Stimulated activated CD8-positive, alpha-beta memory T cell treated with anti-CD3 and anti-CD28 coated beads, Interleukin-4, amount 100 ng/mL, for 48 hours (primary cell): ENCODE measurements around the gene TRIM2.

Experiments
- DNase-seq: peaks from one replicate; pipeline ENCODE4 v3.0.0-alpha.2; 2020

The TRIM2 gene

GRCh38 chr4:153290134-153290533 lies 85.9 kb downstream of the TRIM2 start:
- no peak for DNase-seq

- DNase-seq: no peak
Measured at GRCh38 chr4:153291562-153291961, 87.3 kb downstream of the TRIM2 start.

- no peak for DNase-seq
Measured at GRCh38 chr4:153292897-153293741, 88.9 kb downstream of the TRIM2 start.

- DNase-seq: no peak
Measured at GRCh38 chr4:153293742-153294057, 89.5 kb downstream of the TRIM2 start.

- DNase-seq: no peak
Measured at GRCh38 chr4:153294631-153295030, 90.4 kb downstream of the TRIM2 start.

- DNase-seq: no peak
Measured at GRCh38 chr4:153295131-153295755, 91.0 kb downstream of the TRIM2 start.

GRCh38 chr4:153296040-153296823 lies 92.0 kb downstream of the TRIM2 start:
- no peak for DNase-seq

- no peak for DNase-seq
Measured at GRCh38 chr4:153297116-153297515, 92.9 kb downstream of the TRIM2 start.

GRCh38 chr4:153310793-153311192 lies 106.5 kb downstream of the TRIM2 start:
- no peak for DNase-seq

GRCh38 chr4:153314915-153315314 lies 110.7 kb downstream of the TRIM2 start:
- no peak for DNase-seq

GRCh38 chr4:153318696-153319320 lies 114.6 kb downstream of the TRIM2 start:
- no peak for DNase-seq

- DNase-seq: no peak
Measured at GRCh38 chr4:153322791-153323190, 118.5 kb downstream of the TRIM2 start.

- no peak for DNase-seq
Measured at GRCh38 chr4:153324046-153324445, 119.8 kb downstream of the TRIM2 start.

- no peak for DNase-seq
Measured at GRCh38 chr4:153325558-153325957, 121.3 kb downstream of the TRIM2 start.

GRCh38 chr4:153326513-153326912 lies 122.3 kb downstream of the TRIM2 start:
- no peak for DNase-seq

- DNase-seq: no peak
Measured at GRCh38 chr4:153327247-153327646, 123.0 kb downstream of the TRIM2 start.

- no peak for DNase-seq
Measured at GRCh38 chr4:153332936-153333335, 128.7 kb downstream of the TRIM2 start.

GRCh38 chr4:153333874-153334273 lies 129.6 kb downstream of the TRIM2 start:
- DNase-seq: no peak

GRCh38 chr4:153335665-153336064 lies 131.4 kb downstream of the TRIM2 start:
- DNase-seq: no peak

GRCh38 chr4:153337686-153338085 lies 133.4 kb downstream of the TRIM2 start:
- no peak for DNase-seq

- DNase-seq: no peak
Measured at GRCh38 chr4:153341575-153342090, 137.4 kb downstream of the TRIM2 start.

GRCh38 chr4:153342751-153343552 lies 138.7 kb downstream of the TRIM2 start:
- no peak for DNase-seq
